CD4-positive, alpha-beta T cell (primary cell): ENCODE measurements around the gene VSTM2L. TPM values are rescaled to one million over a fixed set of nuclear protein-coding genes. Genes with fewer than 3 reads are reported as not detected.
A peak's percentile ranks its signal among the peaks of the same experiment; 100 is the strongest.

ENCODE experiments used
- ATAC-seq: fragments of 200-7000 bp; cut with Tn5 transposase; one replicate; pipeline ENCODE4 v1.10.0; 2022; ENCODE audit warnings: mild to moderate bottlenecking; ENCODE audit not compliant: poor library complexity
- CTCF ChIA-PET: fragments of 350-600 bp; sonication (Branson Sonifier 250); formaldehyde crosslinking; loops from one replicate; lab custom pipeline; 2021; ENCODE audit warnings: antibody characterized with exemption, inconsistent platforms; lab: Charles Lee
- POLR2A ChIA-PET: fragments of 350-600 bp; sonication (Branson Sonifier 250); formaldehyde crosslinking; loops from one replicate; lab custom pipeline; 2021; ENCODE audit warnings: antibody characterized with exemption, inconsistent platforms; lab: Charles Lee
- DNase-seq, 14 experiments: peaks; one replicate each; pipeline ENCODE4 v3.0.0-alpha.2; 2013 to 2020; ENCODE audit warnings: mixed read lengths in 2 of 14
- H3K27ac ChIP-seq, 2 donors: one replicate each; pipeline versions ENCODE4 v1.5.1 to v1.7.0; 2013; ENCODE audit warnings: low read length in 2 of 2, low read depth in 1 of 2, mild to moderate bottlenecking in 1 of 2
- H3K27me3 ChIP-seq, 2 experiments: 1 replicate in 1 of 2; 2 replicates in 1 of 2; pipeline versions ENCODE4 v1.6.1 to v1.7.0; 2013; ENCODE audit warnings: low read length in 2 of 2, control low read depth in 1 of 2, mild to moderate bottlenecking in 1 of 2, moderate library complexity in 1 of 2; ENCODE audit not compliant: insufficient read depth in 2 of 2, control insufficient read depth in 1 of 2
- H3K36me3 ChIP-seq: one replicate; pipeline ENCODE4 v1.6.1; 2013; ENCODE audit warnings: low read length, control low read depth; ENCODE audit not compliant: insufficient read depth
- H3K4me1 ChIP-seq: one replicate; pipeline ENCODE4 v1.6.1; 2013; ENCODE audit warnings: low read length, control low read depth; ENCODE audit not compliant: insufficient read depth
- H3K4me3 ChIP-seq: one replicate; pipeline ENCODE4 v1.5.1; 2013; ENCODE audit warnings: mild to moderate bottlenecking, low read length, moderate library complexity
- H3K9me3 ChIP-seq, 2 experiments: 1 replicate in 1 of 2; 2 replicates in 1 of 2; pipeline versions ENCODE4 v1.6.1 to v1.7.0; 2013; ENCODE audit warnings: low read length in 2 of 2, mild to moderate bottlenecking in 2 of 2, control low read depth in 1 of 2, moderate library complexity in 1 of 2; ENCODE audit not compliant: control insufficient read depth in 1 of 2, insufficient read depth in 1 of 2
- H3K27ac Mint-ChIP-seq: one replicate; pipeline ENCODE4 v1.8.0; 2020; ENCODE audit warnings: mixed read lengths
- H3K27me3 Mint-ChIP-seq: one replicate; pipeline ENCODE4 v1.8.0; 2021; ENCODE audit warnings: mixed read lengths
- H3K36me3 Mint-ChIP-seq: one replicate; pipeline ENCODE4 v1.8.0; 2021; ENCODE audit warnings: low read depth, mixed read lengths
- H3K4me1 Mint-ChIP-seq: one replicate; pipeline ENCODE4 v1.8.0; 2021; ENCODE audit warnings: low read depth, mixed read lengths
- H3K4me3 Mint-ChIP-seq: one replicate; pipeline ENCODE4 v1.8.0; 2020; ENCODE audit warnings: mild to moderate bottlenecking, mixed read lengths
- H3K9me3 Mint-ChIP-seq: one replicate; pipeline ENCODE4 v1.8.0; 2020; ENCODE audit warnings: mixed read lengths
- CTCF ChIP-seq: fragments of 200-600 bp; IDR thresholded peaks from one replicate; pipeline ENCODE4 v1.8.0; 2022; ENCODE audit warnings: antibody characterized with exemption, mild to moderate bottlenecking
- intact Hi-C, 2 experiments: fragments of 100-400 bp; cut with DNase I in 1 of 2; cut with micrococcal nuclease in 1 of 2; formaldehyde crosslinking; loops; one replicate each; pipeline versions ENCODE4 v1.15.1 to v1.9.0; 2023 to 2025; cut with DNase I, micrococcal nuclease
- total RNA-seq, 174 experiments: library from RNA in 2 of 174; stranded (reverse) in 2 of 174; gene quantifications; one replicate each; pipeline ENCODE4 v1.2.3 and lab custom pipeline; 2021 to 2026

VSTM2L gene
- total RNA-seq, 2 experiments from 2014 or later = not detected

GRCh38 chr20:37901240-37901639, 1.7 kb upstream of the VSTM2L start:
- Histone ChIP-seq H3K36me3 (no peaks in the 10 kb centered on the region), H3K27ac (no peak overlapping the region), H3K27me3 (peaks cover 41 to 55% of the 10 kb centered on the region in 2 experiments), H3K9me3 (peaks cover 0 to 9% of the 10 kb centered on the region in 2 experiments), H3K4me3 (no peak overlapping the region), H3K4me1 (peaks cover 4% of the 10 kb centered on the region)
- H3K4me3 Mint-ChIP-seq = no peak overlapping the region
- H3K4me1 Mint-ChIP-seq = peaks cover 16% of the 10 kb centered on the region
- no peak for TF ChIP-seq CTCF
- H3K36me3 Mint-ChIP-seq = no peaks in the 10 kb centered on the region
- ChIA-PET POLR2A (no interaction called here), CTCF (no interaction called here)
- H3K27ac Mint-ChIP-seq = no peak overlapping the region
- DNase-seq = no peak
- peaks cover 63% of the 10 kb centered on the region for H3K27me3 Mint-ChIP-seq
- no peaks in the 10 kb centered on the region for H3K9me3 Mint-ChIP-seq
- intact Hi-C loops = no loop called here
- ATAC-seq = no peak

DNA sequence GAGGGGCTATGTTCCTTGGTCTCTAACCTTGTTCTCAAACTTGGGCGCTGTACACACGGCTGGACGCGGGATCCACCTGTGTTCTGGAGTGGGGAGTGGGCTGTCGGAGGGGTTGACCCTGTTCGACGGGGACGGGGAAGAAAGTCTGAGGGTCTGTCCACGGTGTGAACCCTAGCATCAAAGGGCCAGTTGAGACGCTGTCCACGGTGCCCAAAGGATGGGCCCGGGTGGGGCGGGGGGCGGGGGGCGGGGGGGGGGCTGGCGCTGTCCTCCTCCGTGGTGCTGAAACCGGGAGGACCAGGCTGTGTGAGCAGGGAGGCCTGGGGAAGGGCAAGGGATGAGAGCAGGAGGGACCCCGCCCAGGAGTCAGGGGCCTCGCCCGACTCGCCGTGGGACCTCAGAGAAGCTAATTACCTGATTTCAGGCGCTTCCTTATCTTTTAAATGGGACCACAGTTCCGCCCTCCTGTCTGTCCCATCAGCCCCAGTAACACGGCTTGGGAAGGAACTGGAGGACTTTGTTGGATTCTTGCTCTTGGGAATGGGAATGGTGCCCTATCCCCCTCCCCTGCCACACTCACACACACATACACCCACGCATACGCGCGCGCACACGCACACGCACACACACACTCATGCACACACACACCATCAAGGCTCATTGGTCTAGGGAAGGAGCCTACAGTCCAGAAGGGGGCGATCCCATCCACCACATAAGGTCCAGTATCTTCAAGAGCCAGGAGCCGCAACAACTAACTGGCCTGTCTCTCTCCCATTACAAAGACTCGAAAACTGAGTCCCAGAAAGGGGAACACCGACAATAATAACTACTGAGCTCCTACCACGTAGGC, 1.0 kb upstream of the VSTM2L start:
- Mint-ChIP-seq H3K4me1 (peaks cover 16% of the 10 kb centered on the region), H3K9me3 (no peaks in the 10 kb centered on the region), H3K36me3 (no peaks in the 10 kb centered on the region), H3K27me3 (peaks cover 69% of the 10 kb centered on the region), H3K27ac (no peak overlapping the region), H3K4me3 (peak overlapping the region; percentile 51)
- H3K27me3 ChIP-seq = peaks cover 46 to 61% of the 10 kb centered on the region in 2 experiments
- H3K9me3 ChIP-seq = peaks cover 0 to 9% of the 10 kb centered on the region in 2 experiments
- ATAC-seq (no peak), DNase-seq (peak in 2 of 14 experiments; percentile 13 to 29)
- H3K4me1 ChIP-seq = peaks cover 4% of the 10 kb centered on the region
- TF ChIP-seq CTCF = no peak
- intact Hi-C loops = no loop called here
- ChIA-PET POLR2A (interaction anchor here (0.5 kb wide), 1 partner anchor 13 kb away, joined by 3 read pairs; no protein-coding TSS in a partner anchor), CTCF (no interaction called here)
- no peaks in the 10 kb centered on the region for H3K36me3 ChIP-seq
- no peak overlapping the region for H3K27ac ChIP-seq
- no peak overlapping the region for H3K4me3 ChIP-seq

DNA sequence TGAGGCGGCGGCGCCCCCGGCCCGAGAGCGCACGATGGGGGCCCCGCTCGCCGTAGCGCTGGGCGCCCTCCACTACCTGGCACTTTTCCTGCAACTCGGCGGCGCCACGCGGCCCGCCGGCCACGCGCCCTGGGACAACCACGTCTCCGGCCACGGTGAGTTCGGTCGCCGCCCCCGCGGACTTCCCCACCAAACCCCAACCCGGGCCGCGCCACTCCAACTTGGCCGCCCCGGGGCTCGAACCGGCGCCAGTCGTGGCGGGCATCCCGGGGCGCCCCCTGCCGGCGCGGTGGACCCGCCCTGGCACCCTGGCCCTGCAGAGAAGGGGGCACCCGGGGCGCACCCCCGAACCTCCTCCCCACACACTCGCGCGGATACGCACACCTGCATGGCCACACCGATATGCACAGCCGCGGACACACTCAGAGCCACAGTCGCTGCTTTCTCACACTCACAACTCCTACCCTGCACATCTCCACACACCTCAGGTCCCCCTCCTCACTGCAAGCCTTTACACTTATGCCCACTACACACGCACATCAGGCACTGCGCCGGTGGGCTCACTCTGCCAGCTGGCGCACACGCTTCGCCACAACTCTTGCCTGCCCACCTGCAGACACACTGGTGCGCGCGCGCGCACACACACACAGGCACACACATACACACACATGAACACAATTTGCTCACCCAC, 535 bp downstream of the VSTM2L start:
- H3K27me3 ChIP-seq = peaks cover 53 to 62% of the 10 kb centered on the region in 2 experiments
- ATAC-seq (no peak), DNase-seq (no peak)
- ChIA-PET CTCF (no interaction called here), POLR2A (no interaction called here)
- peaks cover 16% of the 10 kb centered on the region for H3K4me1 Mint-ChIP-seq
- no peaks in the 10 kb centered on the region for H3K36me3 Mint-ChIP-seq
- H3K9me3 ChIP-seq = peaks cover 0 to 9% of the 10 kb centered on the region in 2 experiments
- H3K27ac ChIP-seq = no peak overlapping the region
- no peak overlapping the region for H3K27ac Mint-ChIP-seq
- H3K36me3 ChIP-seq = no peaks in the 10 kb centered on the region
- H3K27me3 Mint-ChIP-seq = peaks cover 74% of the 10 kb centered on the region
- peak overlapping the region; percentile 59 for H3K4me3 Mint-ChIP-seq
- intact Hi-C loops = no loop called here
- no peak overlapping the region for H3K4me3 ChIP-seq
- H3K4me1 ChIP-seq = peaks cover 4% of the 10 kb centered on the region
- TF ChIP-seq CTCF = no peak
- no peaks in the 10 kb centered on the region for H3K9me3 Mint-ChIP-seq
